GM18870 (cell line): ENCODE results near the gene MOB3A.
A peak's percentile ranks its signal among the peaks of the same experiment; 100 is the strongest.

Experiments
- ATAC-seq: cut with Tn5 transposase; IDR thresholded peaks from one replicate; pipeline ENCODE4 v1.9.1; 2021; ENCODE audit warnings: moderate library complexity; ENCODE audit not compliant: unreplicated experiment

MOB3A gene

DNA sequence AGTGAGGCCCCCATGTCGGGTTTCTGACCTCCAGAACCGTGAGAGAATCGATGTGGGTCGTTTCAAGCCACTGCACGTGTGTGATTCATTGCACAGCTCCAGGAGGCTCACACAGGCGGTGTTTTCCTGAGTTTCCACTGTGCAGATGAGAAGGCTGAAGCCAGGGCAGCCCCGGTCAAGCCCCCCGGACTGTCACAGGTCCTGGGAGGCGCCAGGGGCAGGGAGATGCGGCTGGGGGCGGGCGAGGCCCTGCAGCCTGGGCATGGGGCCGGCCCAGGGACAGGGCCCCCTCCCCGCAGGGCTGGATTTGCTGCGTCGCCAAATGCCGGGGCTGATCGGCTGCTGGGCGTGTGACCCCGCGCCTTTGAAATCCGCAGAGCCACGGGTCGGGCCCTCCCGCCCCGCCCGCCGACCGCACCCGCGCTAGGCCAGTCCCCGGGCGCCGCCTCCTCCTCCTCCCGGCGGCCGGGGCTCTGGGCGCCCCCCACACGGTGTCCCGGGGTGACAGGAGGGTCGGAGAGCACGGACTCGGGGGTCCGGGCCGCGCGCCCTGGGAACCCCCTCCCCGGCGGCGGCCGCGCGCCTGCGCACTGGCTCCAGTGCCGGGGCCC is 35.1 kb downstream of the MOB3A start:
- ATAC-seq = peak; percentile 19

DNA sequence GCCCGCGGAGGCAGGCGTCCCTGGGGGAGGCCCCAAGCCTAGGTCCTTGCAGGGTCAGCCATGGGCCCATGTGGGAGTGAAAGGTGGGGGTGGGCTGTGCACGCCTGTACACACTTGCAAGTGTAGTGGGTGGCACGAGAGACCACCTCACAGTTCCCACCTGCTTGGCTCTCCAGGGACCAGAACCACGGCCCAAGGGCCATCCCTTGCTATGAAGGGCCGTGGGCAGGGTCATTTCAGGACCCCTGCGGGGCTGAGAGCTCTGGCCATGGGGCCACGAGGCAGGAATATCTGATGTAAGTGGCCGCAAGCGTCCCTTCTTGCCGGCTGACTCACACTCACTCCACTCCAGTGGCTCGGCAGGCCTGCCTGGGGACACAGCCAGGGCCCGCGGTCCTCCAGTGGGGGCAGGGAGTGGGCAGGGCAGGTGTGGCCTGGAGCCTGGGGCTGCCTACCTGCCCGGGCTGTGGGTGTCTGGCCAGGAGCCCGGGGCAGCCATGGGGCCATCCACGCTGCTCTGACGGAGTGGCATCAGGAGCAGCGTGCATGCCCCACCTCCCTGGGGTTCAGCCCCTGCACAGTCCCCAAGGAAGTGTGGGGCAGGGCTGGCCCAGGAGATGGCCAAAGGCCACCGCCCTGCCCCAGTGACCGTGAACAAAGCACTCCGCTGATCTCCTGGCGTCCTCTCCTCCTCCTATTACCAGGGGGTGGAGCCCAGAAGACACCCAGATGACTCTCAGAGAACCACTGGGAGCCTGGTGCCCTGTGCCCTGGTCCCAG is 36.5 kb downstream of the MOB3A start:
- no peak for ATAC-seq

DNA sequence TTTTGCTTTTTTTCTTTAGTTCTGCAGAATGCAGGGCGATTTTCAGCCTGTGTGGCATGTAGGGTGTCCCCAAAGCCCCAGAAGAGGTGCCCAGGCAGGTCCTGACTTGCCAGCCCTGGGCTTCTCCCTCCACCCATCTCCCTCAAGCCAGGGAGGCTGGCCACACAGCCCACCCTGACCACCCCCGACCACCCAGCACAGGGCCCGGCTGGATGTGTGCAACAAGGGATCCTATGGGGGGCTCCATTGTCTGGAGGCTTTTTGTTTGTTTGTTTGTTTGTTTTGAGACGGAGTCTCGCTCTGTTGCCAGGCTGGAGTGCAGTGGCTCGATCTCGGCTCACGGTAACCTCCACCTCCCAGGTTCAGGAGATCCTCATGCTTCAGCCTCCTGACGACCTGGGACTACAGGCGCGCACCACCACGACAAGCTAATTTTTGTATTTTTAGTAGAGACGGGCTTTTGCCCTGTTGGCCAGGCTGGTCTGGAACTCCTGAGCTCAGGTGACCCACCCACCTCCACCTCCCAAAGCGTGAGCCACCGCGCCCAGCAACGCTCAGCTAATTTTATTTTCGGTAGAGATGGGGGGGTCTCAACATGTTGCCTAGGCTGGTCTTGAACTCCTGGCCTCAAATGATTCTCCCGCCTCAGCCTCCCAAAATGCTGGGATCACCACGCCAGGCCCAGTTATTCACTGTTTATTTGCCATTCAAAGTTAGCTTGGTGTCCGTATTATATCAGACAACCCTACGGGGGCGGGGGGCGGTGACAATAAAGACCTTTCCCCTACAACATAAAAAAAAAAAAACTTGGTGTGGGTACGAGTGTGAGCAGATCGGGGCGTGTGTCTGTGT is 37.3 kb downstream of the MOB3A start:
- no peak for ATAC-seq

DNA sequence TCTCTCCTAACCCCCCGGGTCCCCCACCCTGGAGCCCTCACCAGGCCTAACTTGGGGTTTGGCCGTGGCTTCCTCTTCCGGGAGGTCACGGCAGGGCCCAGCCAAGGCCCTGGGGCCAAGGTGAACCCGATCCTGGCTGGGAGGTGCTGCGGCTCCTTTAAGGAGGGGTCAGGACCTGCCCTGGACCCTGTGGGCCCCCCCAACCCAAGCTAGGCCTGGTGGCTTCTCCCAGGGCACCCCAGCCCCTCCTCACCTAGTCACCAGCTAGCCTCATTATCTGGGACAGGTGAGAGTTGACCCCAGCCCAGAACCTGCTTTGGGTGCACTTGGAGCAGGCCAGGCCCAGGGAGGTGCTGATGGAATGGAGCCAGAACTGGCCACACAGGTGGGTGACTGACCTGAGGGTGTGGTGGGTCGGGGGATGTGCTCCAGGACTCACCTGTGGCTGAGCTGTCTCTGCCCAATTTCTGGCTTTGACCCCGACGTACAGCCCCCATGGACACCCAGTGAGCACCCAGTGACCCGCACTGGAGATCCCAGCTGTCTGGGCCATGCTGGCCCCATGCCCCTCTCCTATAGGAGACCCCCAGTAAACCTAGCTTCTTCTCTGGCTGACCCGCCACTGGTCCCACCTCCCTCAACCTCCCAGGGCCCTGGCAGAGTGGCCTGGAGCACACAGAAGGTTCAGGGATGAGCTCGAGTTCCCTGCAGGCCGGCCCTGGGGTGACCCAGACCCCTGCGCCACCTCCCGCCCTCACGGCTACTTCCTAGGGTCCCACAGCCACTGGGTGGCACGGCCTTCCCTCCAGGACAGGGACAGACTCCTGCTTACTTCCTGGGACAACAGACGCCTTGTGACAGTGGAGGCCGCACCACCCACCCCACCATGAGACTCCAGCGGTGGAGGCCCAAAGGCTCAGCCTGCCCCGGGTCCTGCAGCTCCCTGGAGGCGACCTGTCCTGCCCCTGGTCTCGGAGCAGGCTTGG is 38.3 kb downstream of the MOB3A start:
- no peak for ATAC-seq

DNA sequence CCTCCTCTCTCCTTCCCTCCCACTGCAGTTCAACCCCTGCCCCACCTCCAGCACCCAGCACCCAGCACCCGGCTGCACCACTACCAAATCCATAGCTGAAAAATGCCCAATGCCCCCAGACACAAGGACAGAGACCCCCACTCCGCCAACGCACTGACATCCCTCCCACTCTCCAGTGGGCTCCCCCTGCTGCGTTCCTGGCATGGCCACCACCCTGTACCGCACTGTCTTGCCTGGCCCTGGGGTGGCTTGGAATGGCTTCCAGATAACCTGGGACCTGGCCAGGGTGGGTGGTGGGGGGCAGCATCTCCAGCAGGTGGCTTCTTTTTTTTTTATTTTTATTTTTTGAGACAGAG is 39.3 kb downstream of the MOB3A start:
- no peak for ATAC-seq

DNA sequence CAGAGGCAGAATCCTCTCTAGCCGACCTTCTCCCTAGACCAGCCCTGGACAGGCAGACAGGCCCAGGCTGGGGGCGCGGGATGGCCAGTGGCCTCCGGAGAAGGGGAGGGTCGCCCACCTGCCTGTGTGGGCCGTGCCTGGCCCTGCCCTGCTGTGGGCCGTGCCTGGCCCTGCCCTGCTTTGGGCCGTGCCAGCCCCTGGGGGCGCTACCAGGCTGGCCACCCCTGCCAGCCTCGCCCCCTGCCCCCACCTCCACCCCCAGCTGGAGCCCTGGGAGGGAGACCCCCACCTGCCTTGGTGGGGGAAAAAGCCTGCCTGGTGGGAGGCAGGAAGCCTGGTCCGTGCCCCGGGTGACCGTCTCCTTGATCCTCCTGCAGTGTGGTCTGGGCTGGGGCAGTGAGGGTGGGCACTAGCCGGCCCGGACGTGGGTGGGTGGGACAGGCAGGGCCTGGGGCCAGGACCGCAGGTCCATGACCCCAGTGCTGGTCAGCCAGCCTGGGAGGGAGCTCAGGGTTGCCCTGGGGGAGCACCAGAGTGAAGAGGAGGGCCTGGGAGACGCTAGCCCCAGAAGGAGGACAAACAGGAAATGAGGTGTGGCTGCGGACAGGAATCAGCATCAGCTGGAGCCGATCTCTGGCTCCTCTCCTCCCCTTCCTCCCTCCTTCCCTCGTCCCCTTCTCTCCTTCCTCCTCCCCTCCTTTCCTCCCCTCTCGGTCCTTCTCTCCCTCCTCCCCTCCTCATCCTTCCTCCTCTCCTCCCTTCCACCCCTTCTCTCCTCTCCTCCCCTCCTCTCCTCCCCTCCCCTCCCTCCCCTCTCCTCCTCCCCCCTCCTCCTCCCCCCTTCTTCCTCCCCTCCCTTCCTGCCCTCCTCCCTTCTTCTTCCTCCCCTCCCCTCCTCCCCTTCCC is 39.9 kb downstream of the MOB3A start:
- no peak for ATAC-seq

DNA sequence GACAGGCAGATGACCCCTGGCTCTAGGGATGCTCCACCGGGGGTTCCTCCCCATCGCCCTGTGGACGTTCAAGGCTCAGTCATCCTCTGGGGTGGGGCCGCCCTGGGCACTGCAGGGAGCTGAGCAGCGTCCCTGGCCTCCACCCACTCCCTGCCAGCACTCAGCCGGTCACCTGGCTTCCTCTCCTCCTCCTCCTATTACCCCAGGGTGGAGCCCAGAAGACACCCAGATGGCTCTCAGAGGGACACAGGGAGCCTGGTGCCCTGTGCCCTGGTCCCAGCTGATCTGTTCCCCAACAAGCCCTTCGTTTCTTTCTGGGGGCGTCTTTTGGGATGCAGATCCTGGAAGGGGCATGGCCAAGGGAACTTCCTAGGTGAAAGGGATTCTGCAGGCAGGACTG is 41.4 kb downstream of the MOB3A start:
- no peak for ATAC-seq

DNA sequence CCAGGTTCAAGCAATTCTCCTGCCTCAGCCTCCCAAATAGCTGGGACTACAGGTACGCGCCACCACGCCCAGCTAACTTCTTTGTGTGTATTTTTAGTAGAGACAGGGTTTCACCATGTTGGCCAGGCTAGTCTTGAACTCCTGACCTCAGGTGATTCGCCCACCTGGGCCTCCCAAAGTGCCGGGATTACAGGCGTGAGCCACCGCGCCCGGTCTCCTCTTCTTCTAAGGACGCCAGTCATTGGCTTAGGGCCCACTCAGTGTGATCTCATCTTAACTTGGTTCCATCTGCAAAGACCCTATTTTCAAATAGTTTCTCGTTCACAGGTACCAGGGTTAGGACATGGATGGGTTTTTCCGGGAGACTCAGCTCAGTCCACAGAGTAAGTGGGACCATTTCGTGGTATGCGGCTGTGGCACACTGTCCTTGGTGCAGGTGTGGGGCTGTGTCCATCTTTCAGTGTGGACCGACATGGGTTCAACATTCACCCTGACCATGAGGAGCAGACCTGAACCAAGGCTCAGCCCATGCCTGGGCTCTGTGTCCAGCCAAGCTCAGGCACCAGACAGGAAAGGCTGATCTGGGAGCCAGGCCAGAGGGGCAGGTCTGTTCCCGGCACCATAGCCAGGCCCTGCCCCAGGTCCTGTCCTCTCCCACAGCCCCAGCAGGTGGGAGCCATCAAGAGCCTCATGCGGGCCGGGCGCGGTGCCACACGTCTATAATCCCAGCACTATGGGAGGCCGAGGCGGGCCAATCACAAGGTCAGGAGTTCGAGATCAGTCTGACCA is 42.3 kb downstream of the MOB3A start:
- ATAC-seq = no peak

DNA sequence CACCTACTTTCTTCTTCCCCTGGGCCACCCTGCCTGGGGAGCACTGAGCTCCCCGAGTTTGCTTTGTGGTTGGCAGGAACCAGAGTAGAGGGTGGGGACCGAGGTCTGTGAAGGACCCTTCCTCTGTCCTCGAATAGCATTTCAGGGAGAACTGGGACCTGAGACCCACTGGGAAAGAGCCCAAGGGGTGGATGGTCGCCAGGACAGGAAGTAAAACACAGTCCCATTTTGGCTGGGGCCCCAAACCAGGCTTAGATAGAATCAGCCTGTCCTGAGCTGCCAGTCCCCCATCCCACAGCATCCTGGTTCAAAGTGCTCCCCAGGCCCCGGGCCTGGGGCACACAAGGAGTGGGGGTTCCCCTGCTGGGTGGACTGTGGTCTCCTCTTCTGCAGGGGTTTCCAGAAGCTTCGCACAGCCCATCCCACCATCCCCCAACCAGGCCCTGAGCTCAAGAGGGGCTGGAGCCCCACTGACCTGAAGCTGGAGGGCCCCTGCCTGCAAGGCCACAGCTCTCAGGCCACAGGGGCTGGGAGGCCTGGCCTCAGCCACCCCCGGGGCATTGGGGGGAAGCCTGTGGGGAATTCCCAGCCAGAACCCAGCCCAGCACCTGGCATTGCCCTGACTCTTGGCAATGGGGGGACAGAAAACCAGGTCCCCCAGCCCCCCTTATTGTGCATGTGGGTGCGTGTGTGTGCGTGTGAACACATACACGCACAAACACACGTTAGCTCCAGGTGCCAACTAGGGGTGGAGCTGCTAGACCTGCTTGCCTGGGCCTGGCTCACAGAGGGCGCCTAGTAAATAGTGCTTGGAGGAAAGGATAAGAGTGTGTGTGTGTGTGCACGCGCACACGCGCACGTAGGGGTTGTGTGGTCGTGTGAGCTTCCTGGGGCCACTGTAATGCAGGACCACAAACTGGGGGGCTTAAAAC is 44.1 kb downstream of the MOB3A start:
- ATAC-seq = no peak

DNA sequence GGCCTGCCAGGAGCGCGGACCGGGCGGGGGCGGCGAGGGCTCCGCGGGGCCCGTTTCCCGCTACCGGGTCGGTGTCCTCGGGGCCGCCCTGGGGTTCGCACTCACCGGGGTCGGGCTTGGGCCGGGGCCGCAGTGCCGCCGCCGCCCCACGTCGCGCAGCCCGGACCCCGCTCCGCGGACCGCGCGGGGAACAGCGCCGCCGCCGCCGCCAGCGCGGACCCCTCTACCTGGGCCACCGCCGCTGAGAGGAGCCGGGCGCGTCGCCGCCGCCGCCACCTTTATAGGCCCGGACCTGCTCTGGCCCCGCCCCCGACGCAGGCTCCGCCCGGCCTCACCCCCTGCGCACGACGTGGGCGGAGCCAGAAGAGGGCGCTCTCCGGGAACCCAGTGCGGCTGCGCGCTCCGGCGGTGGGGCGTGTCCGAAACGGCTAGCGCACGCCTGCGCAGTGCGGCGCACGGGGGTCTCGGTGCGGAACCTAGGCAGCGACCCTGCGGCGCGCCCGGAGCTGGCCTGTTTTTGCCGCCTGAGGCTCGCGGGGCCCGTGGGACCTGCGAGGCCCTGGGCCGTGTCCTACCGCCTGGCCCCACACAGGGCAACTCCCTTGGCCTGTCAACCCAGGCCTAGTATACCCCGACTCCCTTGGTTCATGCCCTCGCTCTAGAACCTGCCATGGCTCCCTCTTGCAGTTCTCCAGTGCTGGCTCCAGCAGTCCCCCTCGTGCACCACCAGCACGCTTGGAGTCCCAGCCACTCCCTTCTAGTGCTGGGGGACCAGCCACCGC is 44.9 kb downstream of the MOB3A start, which contains the start of gene MKNK2:
TSS of gene MKNK2 (minus strand) at position 254 of the 782 bp plus-strand sequence. CDS start 393 bp downstream, outside the sequence.
- ATAC-seq = no peak

DNA sequence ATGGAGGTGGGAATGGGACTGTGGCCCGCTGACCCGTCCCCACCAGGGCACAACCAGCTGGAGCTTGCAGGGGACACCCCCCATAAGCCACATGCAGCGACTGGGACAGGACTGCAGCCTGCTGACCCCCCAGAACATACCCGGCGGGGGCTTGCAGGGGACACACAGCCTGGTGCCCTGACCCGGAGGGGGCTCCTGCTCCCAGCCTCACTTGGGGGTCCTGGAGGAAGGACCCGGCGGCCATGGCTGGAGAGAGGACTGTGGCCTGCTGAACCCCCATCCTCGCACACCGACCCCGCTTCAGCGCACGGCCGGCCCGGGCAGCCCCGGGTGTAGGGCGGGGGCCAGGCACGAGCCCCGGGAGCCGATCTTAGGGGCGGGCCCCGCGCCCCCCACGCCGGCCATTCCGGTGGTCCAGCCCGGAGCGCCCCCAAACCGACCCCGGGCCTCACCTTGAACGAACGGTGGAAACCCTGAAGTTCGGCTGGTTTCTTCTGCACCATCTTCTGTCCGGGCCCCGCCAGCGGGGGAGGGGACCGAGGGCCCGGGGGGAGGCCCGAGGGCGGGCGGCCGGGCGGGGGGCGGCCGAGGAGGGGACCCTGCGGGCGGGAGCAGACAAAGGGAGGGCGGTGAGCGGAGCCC is 45.7 kb downstream of the MOB3A start:
- no peak for ATAC-seq

DNA sequence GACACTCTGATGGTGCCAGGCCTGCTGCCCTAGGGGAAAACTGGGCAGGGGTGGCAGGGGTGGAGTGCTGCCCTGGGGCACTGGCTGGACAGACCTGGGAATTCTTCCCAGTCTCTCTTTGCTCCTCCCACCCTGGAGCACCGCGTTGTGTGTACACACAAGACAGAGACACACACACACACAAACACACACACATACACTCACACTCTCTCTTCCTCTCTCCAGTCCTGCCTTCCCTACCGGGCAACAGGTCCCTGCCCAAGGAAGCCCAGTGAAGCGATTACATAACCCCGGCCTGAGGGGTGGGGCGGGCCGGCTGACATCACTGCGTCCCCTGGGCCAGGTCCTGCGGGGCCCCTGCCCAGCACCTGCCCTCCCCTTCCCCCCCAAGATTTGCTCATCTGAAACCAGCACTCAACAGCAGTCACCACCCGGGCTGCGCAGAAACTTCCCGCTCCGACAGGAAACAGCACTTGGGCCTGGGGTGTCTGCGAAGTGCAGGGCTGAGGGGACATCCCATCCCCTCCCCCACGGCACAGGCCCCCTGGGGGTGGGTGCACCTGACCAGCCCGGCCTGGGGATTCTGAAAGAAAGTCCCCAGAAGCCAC is 46.3 kb downstream of the MOB3A start:
- ATAC-seq = no peak

DNA sequence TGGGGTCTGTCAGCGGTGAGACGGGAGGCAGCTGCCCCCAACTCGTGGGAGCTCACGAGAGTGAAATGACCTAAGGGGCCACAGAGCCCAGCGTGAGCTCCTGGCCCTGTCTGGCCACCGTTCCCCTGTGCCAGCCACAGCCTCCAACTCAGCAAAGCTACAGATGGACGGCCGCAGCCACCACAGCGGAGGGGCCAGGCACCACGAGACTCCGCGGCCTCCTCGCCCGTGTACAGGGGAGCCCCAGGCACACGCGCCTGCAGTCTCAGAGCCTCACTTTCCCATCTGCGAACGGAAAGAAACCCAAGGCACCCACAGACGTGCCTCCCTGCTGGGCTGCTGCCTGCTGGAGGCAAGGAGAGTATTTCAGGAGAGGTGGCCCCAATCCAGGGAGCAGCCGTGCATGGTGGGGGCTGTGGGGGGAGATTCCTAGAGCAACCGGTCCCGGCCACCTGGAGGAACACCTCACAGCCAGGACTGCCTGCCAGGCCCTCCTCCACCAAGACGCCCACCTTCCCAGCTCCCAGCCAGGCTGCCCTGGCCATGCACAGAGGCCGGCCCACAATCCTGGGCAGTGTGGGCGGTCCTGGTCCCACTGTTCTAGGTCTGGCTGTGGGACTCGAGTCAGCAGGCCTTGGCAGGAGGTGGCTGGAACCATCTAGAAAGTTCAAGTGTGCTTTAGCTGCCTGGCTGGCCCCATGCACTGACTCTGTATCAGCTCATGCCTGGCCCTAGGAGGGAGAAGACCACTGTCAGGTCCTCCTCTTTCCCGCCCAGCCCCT is 47.0 kb downstream of the MOB3A start:
- no peak for ATAC-seq

DNA sequence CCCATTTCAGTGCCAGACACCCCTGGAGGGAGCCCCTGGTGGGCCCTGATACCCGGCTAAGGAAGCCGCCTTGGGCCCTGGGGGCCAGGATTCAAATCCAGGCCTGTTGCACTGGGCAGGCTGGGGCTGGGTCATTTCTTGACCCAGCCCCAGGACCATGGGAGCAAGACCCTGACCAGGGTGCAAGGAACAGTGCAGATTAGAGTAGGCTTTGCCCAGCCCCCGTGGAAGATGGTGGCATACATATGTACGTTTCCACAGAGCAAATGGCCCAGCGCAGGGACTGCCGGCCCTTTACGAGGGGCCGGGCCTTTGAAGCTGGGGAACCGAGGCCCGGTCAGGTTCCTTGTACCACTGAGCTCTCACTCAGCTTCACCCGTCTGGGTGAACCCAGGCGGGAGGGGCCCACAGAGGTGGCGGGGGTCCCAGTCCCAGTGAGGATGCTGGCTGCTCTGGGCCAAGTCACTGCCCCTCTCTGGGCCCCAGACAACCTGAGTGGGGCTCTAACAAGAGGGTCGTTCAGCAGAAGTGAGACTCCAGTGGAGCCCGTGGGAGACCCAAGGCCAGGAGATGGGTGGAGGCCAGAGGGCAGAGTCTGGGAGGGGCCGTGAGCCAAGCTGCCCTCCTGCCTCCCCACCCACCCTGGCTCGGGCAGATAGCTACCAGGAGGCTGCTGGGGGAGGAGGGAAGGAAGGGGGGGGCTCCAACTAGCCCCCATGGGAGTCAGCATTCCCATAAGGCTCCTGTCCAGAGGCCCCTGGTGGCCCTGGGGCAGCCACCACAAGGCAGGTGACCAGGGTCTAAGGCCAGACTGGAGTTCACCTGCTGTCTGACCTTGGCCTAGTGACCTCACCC is 47.8 kb downstream of the MOB3A start:
- ATAC-seq = no peak
